ENCODE measurements around the gene ELAVL1.

DNA sequence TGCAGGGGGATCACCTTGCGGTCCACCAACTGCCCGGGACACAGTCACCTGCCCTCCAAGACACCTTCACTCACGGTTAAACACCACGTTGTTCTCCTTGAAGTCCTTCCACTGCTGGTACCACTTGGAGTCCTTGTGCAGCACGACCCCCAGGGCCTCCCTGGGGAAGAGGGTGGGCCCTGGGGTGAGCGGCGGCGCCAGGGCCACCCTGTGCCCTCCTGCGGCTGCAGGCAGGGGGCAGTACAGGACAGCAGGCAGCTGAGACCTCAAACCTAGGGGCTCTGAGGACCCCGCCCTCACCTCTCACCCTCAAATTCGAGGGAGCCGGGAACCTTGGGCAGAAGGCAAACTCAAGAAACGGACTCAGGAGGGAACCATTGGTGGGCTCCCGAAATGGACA lies 72.0 kb downstream of the ELAVL1 start:
- TF ChIP-seq EP300 (IDR thresholded peaks at IDR 0.05; ENCODE audit: borderline replicate concordance in 1 of 2, low read depth in 1 of 2, low read length in 1 of 2) (no peak), MXI1 (IDR thresholded peaks at IDR 0.05; ENCODE audit: low read depth, low read length) (no peak), EZH2phosphoT487 (IDR thresholded peaks at IDR 0.05; ENCODE audit: borderline replicate concordance, low read depth) (no peak), RAD21 (IDR thresholded peaks at IDR 0.05; ENCODE audit: low read length) (no peak)
- TF ChIP-seq, protein P1, sequence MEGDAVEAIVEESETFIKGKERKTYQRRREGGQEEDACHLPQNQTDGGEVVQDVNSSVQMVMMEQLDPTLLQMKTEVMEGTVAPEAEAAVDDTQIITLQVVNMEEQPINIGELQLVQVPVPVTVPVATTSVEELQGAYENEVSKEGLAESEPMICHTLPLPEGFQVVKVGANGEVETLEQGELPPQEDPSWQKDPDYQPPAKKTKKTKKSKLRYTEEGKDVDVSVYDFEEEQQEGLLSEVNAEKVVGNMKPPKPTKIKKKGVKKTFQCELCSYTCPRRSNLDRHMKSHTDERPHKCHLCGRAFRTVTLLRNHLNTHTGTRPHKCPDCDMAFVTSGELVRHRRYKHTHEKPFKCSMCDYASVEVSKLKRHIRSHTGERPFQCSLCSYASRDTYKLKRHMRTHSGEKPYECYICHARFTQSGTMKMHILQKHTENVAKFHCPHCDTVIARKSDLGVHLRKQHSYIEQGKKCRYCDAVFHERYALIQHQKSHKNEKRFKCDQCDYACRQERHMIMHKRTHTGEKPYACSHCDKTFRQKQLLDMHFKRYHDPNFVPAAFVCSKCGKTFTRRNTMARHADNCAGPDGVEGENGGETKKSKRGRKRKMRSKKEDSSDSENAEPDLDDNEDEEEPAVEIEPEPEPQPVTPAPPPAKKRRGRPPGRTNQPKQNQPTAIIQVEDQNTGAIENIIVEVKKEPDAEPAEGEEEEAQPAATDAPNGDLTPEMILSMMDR (IDR thresholded peaks at IDR 0.05) = peak; percentile 53
- TF ChIP-seq, protein P2, sequence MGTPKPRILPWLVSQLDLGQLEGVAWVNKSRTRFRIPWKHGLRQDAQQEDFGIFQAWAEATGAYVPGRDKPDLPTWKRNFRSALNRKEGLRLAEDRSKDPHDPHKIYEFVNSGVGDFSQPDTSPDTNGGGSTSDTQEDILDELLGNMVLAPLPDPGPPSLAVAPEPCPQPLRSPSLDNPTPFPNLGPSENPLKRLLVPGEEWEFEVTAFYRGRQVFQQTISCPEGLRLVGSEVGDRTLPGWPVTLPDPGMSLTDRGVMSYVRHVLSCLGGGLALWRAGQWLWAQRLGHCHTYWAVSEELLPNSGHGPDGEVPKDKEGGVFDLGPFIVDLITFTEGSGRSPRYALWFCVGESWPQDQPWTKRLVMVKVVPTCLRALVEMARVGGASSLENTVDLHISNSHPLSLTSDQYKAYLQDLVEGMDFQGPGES (IDR thresholded peaks at IDR 0.05; ENCODE audit: low read depth, low read length) = no peak
- TF ChIP-seq, protein P3, sequence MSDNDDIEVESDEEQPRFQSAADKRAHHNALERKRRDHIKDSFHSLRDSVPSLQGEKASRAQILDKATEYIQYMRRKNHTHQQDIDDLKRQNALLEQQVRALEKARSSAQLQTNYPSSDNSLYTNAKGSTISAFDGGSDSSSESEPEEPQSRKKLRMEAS (IDR thresholded peaks at IDR 0.05; ENCODE audit: low read depth) = no peak

Measured in SK-N-SH (cell line).